CD4-positive, CD25-positive, alpha-beta regulatory T cell (primary cell): ENCODE data around the gene KRTAP23-1. TPM values are rescaled to one million over a fixed set of nuclear protein-coding genes. Genes with fewer than 3 reads are reported as not detected.

Experiments
- ATAC-seq, 2 donors: fragments of 150-1000 bp; cut with Tn5 transposase; one replicate each; pipeline ENCODE4 v1.10.0; 2021; ENCODE audit warnings: low read depth in 2 of 2, moderate number of reproducible peaks in 2 of 2, moderate library complexity in 1 of 2
- DNase-seq, 3 donors: peaks; one replicate each; pipeline versions ENCODE4 v3.0.0 to v3.0.0-alpha.2; 2012 to 2022; ENCODE audit warnings: mixed read lengths in 1 of 3
- H3K27ac ChIP-seq: one replicate; pipeline ENCODE4 v1.7.0; 2013; ENCODE audit warnings: mild to moderate bottlenecking, low read length; ENCODE audit not compliant: insufficient read depth, poor library complexity, severe bottlenecking
- H3K27me3 ChIP-seq: one replicate; pipeline ENCODE4 v1.7.0; 2013; ENCODE audit warnings: low read length; ENCODE audit not compliant: control insufficient read depth, insufficient read depth
- H3K36me3 ChIP-seq: one replicate; pipeline ENCODE4 v1.7.0; 2013; ENCODE audit warnings: mild to moderate bottlenecking, low read length, moderate library complexity; ENCODE audit not compliant: control insufficient read depth, insufficient read depth
- H3K4me1 ChIP-seq: 2 replicates; pipeline ENCODE4 v1.7.0; 2013; ENCODE audit warnings: mild to moderate bottlenecking, low read length; ENCODE audit not compliant: insufficient read depth, control insufficient read depth, poor library complexity, severe bottlenecking
- H3K4me3 ChIP-seq: one replicate; pipeline ENCODE4 v1.7.0; 2013; ENCODE audit warnings: low read depth, mild to moderate bottlenecking, low read length, moderate library complexity
- H3K9me3 ChIP-seq, 2 experiments: 1 replicate in 1 of 2; 2 replicates in 1 of 2; pipeline ENCODE4 v1.7.0; 2013; ENCODE audit warnings: low read length in 2 of 2, mild to moderate bottlenecking in 1 of 2, moderate library complexity in 1 of 2; ENCODE audit not compliant: control insufficient read depth in 2 of 2
- H3K27ac Mint-ChIP-seq, 3 donors: one replicate each; pipeline ENCODE4 v1.8.0; 2020 to 2022; ENCODE audit warnings: mild to moderate bottlenecking in 3 of 3, mixed read lengths in 3 of 3, moderate library complexity in 2 of 3
- H3K27me3 Mint-ChIP-seq: one replicate; pipeline ENCODE4 v1.8.0; 2022; ENCODE audit warnings: mild to moderate bottlenecking, mixed read lengths
- H3K36me3 Mint-ChIP-seq: one replicate; pipeline ENCODE4 v1.8.0; 2020; ENCODE audit warnings: mixed read lengths
- H3K4me1 Mint-ChIP-seq, 4 donors: one replicate each; pipeline ENCODE4 v1.8.0; 2020 to 2022; ENCODE audit warnings: mixed read lengths in 4 of 4, mild to moderate bottlenecking in 1 of 4
- H3K4me3 Mint-ChIP-seq, 4 donors: one replicate each; pipeline ENCODE4 v1.8.0; 2020 to 2022; ENCODE audit warnings: mild to moderate bottlenecking in 4 of 4, mixed read lengths in 4 of 4, moderate library complexity in 3 of 4
- H3K9me3 Mint-ChIP-seq, 7 donors: one replicate each; pipeline ENCODE4 v1.8.0; 2020 to 2022; ENCODE audit warnings: mixed read lengths in 7 of 7, mild to moderate bottlenecking in 3 of 7, moderate library complexity in 2 of 7
- polyA plus RNA-seq, 4 donors: library from polyadenylated mRNA; unstranded; fragments of 300-500 nt; fragmentation: Illumina TruSeq; gene quantifications; one replicate each; pipeline ENCODE4 v1.2.3, GENCODE V29; 2021
- total RNA-seq: library from RNA; stranded (reverse); gene quantifications from one replicate; pipeline ENCODE4 v1.2.3, GENCODE V29; 2022

Gene KRTAP23-1
- total and polyA plus RNA-seq, 5 donors from 2014 or later: not detected

DNA sequence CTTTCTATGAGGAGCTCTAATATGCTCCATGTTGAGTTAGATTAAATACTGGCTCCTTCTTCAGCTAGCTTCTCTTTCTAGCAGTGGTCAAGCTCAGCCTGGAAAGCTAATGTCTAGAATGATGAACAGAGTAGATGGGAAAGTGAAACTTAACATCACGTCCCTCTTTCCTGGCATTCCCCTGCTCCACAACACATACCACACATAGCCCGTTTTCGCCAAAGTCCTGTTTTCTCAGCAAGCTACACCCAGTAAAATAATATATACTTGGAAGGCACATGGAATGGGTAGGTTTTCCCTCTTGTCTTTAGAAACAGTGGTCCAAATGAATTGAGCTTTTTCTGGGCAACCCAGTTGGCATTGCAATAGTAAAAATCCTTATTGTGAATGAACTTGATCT lies 14.7 kb downstream of the KRTAP23-1 start:
- DNase-seq: no peak
- H3K4me3 Mint-ChIP-seq: no peak overlapping the region
- Histone ChIP-seq H3K27ac (no peak overlapping the region), H3K36me3 (no peaks in the 10 kb centered on the region), H3K9me3 (no peaks in the 10 kb centered on the region), H3K27me3 (no peaks in the 10 kb centered on the region), H3K4me3 (no peak overlapping the region), H3K4me1 (no peaks in the 10 kb centered on the region)
- no peaks in the 10 kb centered on the region for H3K36me3 Mint-ChIP-seq
- H3K4me1 Mint-ChIP-seq: no peaks in the 10 kb centered on the region
- no peak for ATAC-seq
- no peak overlapping the region for H3K27ac Mint-ChIP-seq
- no peaks in the 10 kb centered on the region for H3K27me3 Mint-ChIP-seq
- H3K9me3 Mint-ChIP-seq: no peaks in the 10 kb centered on the region

DNA sequence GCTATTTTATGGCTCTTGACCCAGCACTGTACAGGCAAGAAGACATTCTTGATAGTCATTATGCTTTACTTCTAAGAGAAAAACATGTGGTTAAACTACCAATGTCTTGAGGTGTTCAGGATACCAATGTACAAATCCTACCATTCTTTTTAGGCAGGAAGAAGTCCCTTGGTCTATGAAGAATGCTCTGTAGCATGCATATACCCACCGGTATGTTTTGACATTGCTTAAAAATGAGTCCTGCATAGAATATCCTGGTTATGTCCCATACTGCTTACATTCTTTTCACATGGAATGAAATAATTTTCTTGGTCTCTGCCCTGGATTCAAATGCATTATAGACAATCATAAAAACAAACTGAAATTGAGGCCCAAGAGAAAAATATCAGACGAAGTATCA lies 15.7 kb downstream of the KRTAP23-1 start:
- H3K4me1 ChIP-seq: no peaks in the 10 kb centered on the region
- DNase-seq (no peak), ATAC-seq (no peak)
- H3K27me3 ChIP-seq: no peaks in the 10 kb centered on the region
- H3K4me3 ChIP-seq: no peak overlapping the region
- no peaks in the 10 kb centered on the region for H3K9me3 ChIP-seq
- Mint-ChIP-seq H3K4me1 (no peaks in the 10 kb centered on the region), H3K27me3 (no peaks in the 10 kb centered on the region), H3K4me3 (no peak overlapping the region), H3K36me3 (no peaks in the 10 kb centered on the region), H3K9me3 (no peaks in the 10 kb centered on the region), H3K27ac (no peak overlapping the region)
- H3K27ac ChIP-seq: no peak overlapping the region
- no peaks in the 10 kb centered on the region for H3K36me3 ChIP-seq

DNA sequence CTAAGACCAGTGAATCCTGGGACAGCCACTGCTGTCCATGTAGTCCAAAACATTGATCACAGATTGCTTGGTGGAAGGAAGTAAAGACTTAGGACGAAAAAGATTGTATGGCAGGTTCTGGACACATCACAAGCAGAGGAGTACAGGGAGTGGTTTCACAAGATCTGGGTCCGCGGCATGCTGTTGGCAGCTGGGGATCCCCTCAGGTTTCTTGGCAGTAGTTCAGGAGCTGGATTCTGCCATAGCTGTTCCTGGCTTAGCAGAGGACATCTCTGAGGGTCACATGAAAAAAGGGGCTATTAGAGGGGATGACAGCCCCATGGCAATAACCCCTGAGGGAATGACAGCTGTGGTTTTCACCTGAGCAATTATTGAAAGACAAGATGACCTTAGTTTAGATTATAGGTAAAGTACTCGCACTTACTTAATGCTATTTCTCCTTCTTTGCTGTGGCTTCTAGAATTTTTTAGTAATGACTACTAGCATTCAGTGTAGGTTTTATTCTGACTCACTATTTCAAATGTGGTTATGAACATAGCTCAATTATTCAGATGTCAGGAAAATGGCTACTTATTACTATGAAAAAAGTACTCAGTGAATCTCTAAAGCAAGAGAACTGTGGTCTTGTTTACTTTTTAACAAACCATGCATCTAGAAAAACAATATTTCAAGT lies 19.1 kb downstream of the KRTAP23-1 start:
- Mint-ChIP-seq H3K4me3 (no peak overlapping the region), H3K27me3 (no peaks in the 10 kb centered on the region), H3K27ac (no peak overlapping the region), H3K36me3 (no peaks in the 10 kb centered on the region), H3K4me1 (no peaks in the 10 kb centered on the region), H3K9me3 (peaks cover 0 to 4% (median 0%) of the 10 kb centered on the region in 7 donors)
- H3K27ac ChIP-seq: no peak overlapping the region
- peaks cover 3 to 8% of the 10 kb centered on the region in 2 experiments for H3K9me3 ChIP-seq
- H3K4me3 ChIP-seq: no peak overlapping the region
- no peak for ATAC-seq
- H3K36me3 ChIP-seq: no peaks in the 10 kb centered on the region
- no peaks in the 10 kb centered on the region for H3K27me3 ChIP-seq
- DNase-seq: no peak
- H3K4me1 ChIP-seq: no peaks in the 10 kb centered on the region

DNA sequence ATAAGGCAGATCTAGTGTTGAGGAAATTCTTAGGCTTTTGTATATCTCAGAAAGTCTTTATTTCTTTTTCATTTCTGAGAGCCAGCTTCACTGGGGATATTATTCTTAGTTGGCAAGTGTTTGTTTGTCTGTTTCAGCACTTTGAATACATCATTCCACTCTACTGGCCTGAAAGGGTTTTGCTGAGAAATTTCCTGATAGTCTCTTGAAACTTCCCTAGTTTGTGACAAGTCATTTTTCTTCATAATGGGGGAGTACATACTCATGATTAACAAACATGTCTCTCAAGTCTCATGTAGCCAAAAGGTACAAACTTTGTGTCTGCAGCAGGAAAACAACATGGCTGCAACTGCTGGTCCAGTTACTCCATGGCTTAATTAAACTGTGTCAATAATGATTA lies 22.0 kb downstream of the KRTAP23-1 start:
- Mint-ChIP-seq H3K4me1 (no peaks in the 10 kb centered on the region), H3K27ac (no peak overlapping the region), H3K27me3 (no peaks in the 10 kb centered on the region), H3K9me3 (peaks cover 0 to 4% (median 2%) of the 10 kb centered on the region in 7 donors), H3K36me3 (no peaks in the 10 kb centered on the region), H3K4me3 (no peak overlapping the region)
- Histone ChIP-seq H3K4me3 (no peak overlapping the region), H3K27me3 (no peaks in the 10 kb centered on the region), H3K9me3 (peaks cover 3 to 8% of the 10 kb centered on the region in 2 experiments), H3K27ac (no peak overlapping the region), H3K36me3 (no peaks in the 10 kb centered on the region), H3K4me1 (no peaks in the 10 kb centered on the region)
- no peak for ATAC-seq
- DNase-seq: no peak

DNA sequence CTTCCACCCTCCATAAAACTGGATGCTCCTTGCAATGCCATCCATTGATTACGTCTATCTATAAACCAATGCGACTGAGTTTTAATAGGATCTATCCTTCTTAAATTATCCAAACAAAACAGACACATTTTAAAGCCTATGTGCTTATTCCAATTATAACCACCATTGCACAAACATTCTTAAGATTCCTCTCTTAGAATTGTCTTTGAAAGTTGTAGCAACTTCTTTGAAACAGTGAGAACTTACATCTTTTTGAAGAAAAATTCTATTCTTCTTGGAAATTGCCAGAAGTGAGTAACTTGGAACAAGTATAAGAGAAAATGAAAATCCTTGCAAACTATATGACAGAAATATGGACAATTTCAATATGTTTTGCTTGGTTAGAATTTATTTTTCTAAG lies 28.2 kb downstream of the KRTAP23-1 start, which contains the start of gene KRTAP26-1:
Gene KRTAP26-1 (minus strand): TSS at position 101 of the 400 bp plus-strand sequence. CDS start 280 bp downstream, outside the sequence.
- H3K4me1 ChIP-seq: no peaks in the 10 kb centered on the region
- H3K4me3 ChIP-seq: no peak within 1 kb of the TSS
- DNase-seq: no peak
- no peak for ATAC-seq
- Mint-ChIP-seq H3K4me1 (no peaks in the 10 kb centered on the region), H3K9me3 (peaks cover 0 to 6% (median 1%) of the 10 kb centered on the region in 7 donors), H3K27ac (no peak within 1 kb of the TSS), H3K27me3 (no peaks in the 10 kb centered on the region), H3K36me3 (no peaks in the 10 kb centered on the region), H3K4me3 (no peak within 1 kb of the TSS)
- no peaks in the 10 kb centered on the region for H3K36me3 ChIP-seq
- no peak within 1 kb of the TSS for H3K27ac ChIP-seq
- no peaks in the 10 kb centered on the region for H3K9me3 ChIP-seq
- H3K27me3 ChIP-seq: no peaks in the 10 kb centered on the region

DNA sequence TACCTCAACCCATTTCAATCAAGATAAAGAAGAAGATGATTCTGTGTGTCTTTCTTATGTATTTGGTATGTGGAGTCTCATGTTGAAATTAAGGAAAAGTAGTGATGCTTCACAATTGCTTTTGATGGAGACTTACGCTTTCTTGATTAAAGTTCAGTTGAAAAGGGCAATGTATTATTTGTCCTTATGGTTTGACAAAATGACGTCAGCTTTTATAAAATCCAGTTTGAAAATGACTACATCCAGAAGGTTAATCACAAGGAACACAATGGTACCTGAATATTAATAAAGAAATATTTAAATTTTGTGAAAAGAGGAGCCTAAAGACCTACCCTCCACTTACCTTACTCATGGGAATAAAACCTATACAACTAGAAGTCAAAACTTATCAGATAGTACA lies 32.7 kb downstream of the KRTAP23-1 start:
- H3K27ac Mint-ChIP-seq: no peak overlapping the region
- H3K4me3 Mint-ChIP-seq: no peak overlapping the region
- Histone ChIP-seq H3K4me3 (no peak overlapping the region), H3K9me3 (no peaks in the 10 kb centered on the region), H3K27ac (no peak overlapping the region), H3K27me3 (no peaks in the 10 kb centered on the region), H3K36me3 (no peaks in the 10 kb centered on the region), H3K4me1 (no peaks in the 10 kb centered on the region)
- ATAC-seq: no peak
- no peaks in the 10 kb centered on the region for H3K27me3 Mint-ChIP-seq
- no peaks in the 10 kb centered on the region for H3K36me3 Mint-ChIP-seq
- H3K9me3 Mint-ChIP-seq: peaks cover 0 to 6% (median 0%) of the 10 kb centered on the region in 7 donors
- no peaks in the 10 kb centered on the region for H3K4me1 Mint-ChIP-seq
- no peak for DNase-seq

DNA sequence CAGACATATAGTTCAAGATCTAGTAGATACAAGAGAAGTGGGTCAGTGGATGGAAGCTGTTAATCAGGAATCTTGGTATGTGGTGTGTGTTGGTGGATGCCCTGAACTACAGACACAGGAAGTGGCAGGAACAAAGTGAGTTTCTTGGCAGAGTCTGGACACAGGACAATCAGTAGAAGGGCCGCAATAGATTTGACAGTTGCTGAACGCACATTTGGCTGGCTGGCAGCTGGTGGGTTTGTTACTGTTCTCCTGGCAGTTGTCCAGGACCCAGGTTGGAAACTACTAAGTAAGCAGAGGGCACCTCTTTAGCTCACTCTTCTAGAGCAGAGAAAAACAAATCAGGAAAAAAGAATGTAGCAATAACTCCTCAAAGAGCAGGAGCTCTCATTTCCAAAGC lies 41.5 kb downstream of the KRTAP23-1 start:
- Histone ChIP-seq H3K36me3 (no peaks in the 10 kb centered on the region), H3K4me1 (no peaks in the 10 kb centered on the region), H3K27me3 (no peaks in the 10 kb centered on the region), H3K9me3 (no peaks in the 10 kb centered on the region), H3K4me3 (no peak overlapping the region), H3K27ac (no peak overlapping the region)
- Mint-ChIP-seq H3K4me3 (no peak overlapping the region), H3K9me3 (peaks cover 0 to 8% (median 2%) of the 10 kb centered on the region in 7 donors), H3K4me1 (no peaks in the 10 kb centered on the region), H3K27ac (no peak overlapping the region), H3K36me3 (no peaks in the 10 kb centered on the region), H3K27me3 (no peaks in the 10 kb centered on the region)
- DNase-seq (no peak), ATAC-seq (no peak)

DNA sequence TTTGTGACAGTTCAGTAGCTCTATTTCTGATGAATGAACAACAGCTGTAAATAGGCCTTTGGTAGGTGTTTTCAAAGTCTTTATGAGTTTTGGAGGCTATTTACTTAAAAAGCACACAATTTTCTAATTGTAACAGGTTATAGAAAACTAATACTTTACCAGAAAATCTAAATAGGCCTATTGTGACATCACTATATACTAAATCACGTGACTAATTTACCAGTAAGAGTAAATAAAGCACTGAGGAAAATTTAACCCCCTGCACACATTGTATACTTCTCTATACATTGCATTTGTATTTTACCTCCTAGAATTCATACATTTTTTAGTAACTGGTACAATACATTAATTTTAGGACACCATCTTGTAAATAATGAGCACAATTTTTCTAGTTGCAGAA lies 43.3 kb downstream of the KRTAP23-1 start:
- Mint-ChIP-seq H3K9me3 (peaks cover 2 to 19% (median 6%) of the 10 kb centered on the region in 7 donors), H3K4me1 (no peaks in the 10 kb centered on the region), H3K27ac (no peak overlapping the region), H3K4me3 (no peak overlapping the region), H3K27me3 (no peaks in the 10 kb centered on the region), H3K36me3 (no peaks in the 10 kb centered on the region)
- H3K9me3 ChIP-seq: no peaks in the 10 kb centered on the region
- H3K27ac ChIP-seq: no peak overlapping the region
- H3K4me3 ChIP-seq: no peak overlapping the region
- no peaks in the 10 kb centered on the region for H3K4me1 ChIP-seq
- H3K27me3 ChIP-seq: no peaks in the 10 kb centered on the region
- DNase-seq: no peak
- no peak for ATAC-seq
- H3K36me3 ChIP-seq: no peaks in the 10 kb centered on the region
